Measurements from ENCODE around the gene AGRN. TPM values are rescaled to one million over a fixed set of nuclear protein-coding genes. Genes with fewer than 3 reads are reported as not detected.

Gene AGRN
- total and polyA plus RNA-seq, 8 donors, result 3.5 to 459 (median 50.5) TPM

DNA sequence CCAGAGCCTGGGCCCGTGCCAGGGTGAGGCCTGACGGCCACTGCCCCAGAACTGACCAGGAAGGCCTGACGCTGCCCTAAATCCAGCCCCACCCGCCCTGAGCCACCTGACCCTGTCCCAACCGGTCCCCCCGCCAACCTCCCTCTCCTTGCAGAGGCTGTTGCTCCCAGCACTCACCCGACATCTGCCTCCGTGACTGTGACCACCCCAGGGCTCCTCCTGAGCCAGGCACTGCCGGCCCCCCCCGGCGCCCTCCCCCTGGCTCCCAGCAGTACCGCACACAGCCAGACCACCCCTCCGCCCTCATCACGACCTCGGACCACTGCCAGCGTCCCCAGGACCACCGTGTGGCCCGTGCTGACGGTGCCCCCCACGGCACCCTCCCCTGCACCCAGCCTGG, 26.3 kb downstream of the AGRN start:
- WGBS, 5 donors, result 91 to 95% (median 92%) methylated on average over 15 to 20 of the region's 20 CpGs
- peaks cover 22 to 90% (median 76%) of the 10 kb centered on the region in 4 donors for H3K36me3 ChIP-seq

DNA sequence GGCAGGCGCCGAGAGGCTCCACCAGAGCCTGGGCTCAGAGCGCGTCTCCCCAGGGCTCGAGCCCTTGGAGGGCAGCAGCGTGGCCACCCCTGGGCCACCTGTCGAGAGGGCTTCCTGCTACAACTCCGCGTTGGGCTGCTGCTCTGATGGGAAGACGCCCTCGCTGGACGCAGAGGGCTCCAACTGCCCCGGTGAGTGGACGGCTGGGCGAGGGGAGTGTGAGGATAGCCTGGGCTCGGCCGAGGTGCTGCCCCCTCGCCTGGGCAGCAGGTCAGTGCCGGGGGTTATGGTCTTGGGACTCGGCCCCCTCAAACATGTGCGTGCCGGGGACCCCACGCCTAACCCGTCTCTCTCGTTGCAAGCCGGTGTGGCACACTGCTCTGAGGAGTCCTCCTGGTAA, 26.8 kb downstream of the AGRN start:
- DNase-seq, result no peak
- intact Hi-C loops (cut with DNase I; ENCODE audit: low total_unique reads), result no loop called here
- Histone ChIP-seq H3K36me3 (peaks cover 23 to 96% (median 82%) of the 10 kb centered on the region in 4 donors), H3K27me3 (no peaks in the 10 kb centered on the region), H3K4me1 (no peaks in the 10 kb centered on the region), H3K4me3 (no peak overlapping the region), H3K27ac (no peak overlapping the region), H3K9me3 (no peaks in the 10 kb centered on the region)
- TF ChIP-seq, protein P1, sequence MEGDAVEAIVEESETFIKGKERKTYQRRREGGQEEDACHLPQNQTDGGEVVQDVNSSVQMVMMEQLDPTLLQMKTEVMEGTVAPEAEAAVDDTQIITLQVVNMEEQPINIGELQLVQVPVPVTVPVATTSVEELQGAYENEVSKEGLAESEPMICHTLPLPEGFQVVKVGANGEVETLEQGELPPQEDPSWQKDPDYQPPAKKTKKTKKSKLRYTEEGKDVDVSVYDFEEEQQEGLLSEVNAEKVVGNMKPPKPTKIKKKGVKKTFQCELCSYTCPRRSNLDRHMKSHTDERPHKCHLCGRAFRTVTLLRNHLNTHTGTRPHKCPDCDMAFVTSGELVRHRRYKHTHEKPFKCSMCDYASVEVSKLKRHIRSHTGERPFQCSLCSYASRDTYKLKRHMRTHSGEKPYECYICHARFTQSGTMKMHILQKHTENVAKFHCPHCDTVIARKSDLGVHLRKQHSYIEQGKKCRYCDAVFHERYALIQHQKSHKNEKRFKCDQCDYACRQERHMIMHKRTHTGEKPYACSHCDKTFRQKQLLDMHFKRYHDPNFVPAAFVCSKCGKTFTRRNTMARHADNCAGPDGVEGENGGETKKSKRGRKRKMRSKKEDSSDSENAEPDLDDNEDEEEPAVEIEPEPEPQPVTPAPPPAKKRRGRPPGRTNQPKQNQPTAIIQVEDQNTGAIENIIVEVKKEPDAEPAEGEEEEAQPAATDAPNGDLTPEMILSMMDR (IDR thresholded peaks at IDR 0.05), result no peak
- WGBS, 5 donors, result 93 to 96% (median 95%) methylated on average over 14 to 26 of the region's 26 CpGs

More for the DNA sequence above, 26.3 kb downstream of the AGRN start:
- no peak for DNase-seq
- no peak overlapping the region for H3K4me3 ChIP-seq
- H3K9me3 ChIP-seq, result no peaks in the 10 kb centered on the region
- H3K27ac ChIP-seq, result no peak overlapping the region
- TF ChIP-seq, protein P1 (IDR thresholded peaks at IDR 0.05), result no peak
- TF ChIP-seq POLR2A (IDR thresholded peaks at IDR 0.05) (no peak), POLR2AphosphoS5 (IDR thresholded peaks at IDR 0.05) (no peak), EP300 (IDR thresholded peaks at IDR 0.05) (no peak)
- intact Hi-C loops (cut with DNase I; ENCODE audit: low total_unique reads), result no loop called here
- no peaks in the 10 kb centered on the region for H3K27me3 ChIP-seq
- H3K4me1 ChIP-seq, result no peaks in the 10 kb centered on the region

DNA sequence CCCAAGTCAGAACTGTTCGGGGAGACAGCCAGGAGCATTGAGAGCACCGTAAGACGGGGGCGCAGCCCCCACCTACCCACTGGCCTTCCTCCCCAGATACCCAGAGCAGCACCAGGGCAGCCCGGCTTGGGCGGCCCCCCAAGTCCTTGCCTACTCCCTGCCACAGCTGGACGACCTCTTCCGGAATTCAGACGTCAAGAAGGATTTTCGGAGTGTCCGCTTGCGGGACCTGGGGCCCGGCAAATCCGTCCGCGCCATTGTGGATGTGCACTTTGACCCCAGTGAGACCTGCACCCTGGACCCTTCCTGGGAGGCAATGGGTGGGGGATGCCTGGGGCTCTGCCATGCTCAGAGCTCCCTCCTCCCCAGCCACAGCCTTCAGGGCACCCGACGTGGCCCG, 27.5 kb downstream of the AGRN start:
- DNase-seq, result no peak
- no peak for TF ChIP-seq POLR2A (IDR thresholded peaks at IDR 0.05)
- TF ChIP-seq, protein P1 (IDR thresholded peaks at IDR 0.05), result no peak
- no peak for TF ChIP-seq EP300 (IDR thresholded peaks at IDR 0.05)
- no peak for TF ChIP-seq POLR2AphosphoS5 (IDR thresholded peaks at IDR 0.05)
- Histone ChIP-seq H3K36me3 (peaks cover 29 to 98% (median 86%) of the 10 kb centered on the region in 4 donors), H3K9me3 (no peaks in the 10 kb centered on the region), H3K4me3 (no peak overlapping the region), H3K27me3 (no peaks in the 10 kb centered on the region), H3K4me1 (no peaks in the 10 kb centered on the region), H3K27ac (no peak overlapping the region)
- intact Hi-C loops (cut with DNase I; ENCODE audit: low total_unique reads), result no loop called here
- WGBS, 5 donors, result 92 to 95% (median 94%) methylated on average over 12 to 19 of the region's 19 CpGs

DNA sequence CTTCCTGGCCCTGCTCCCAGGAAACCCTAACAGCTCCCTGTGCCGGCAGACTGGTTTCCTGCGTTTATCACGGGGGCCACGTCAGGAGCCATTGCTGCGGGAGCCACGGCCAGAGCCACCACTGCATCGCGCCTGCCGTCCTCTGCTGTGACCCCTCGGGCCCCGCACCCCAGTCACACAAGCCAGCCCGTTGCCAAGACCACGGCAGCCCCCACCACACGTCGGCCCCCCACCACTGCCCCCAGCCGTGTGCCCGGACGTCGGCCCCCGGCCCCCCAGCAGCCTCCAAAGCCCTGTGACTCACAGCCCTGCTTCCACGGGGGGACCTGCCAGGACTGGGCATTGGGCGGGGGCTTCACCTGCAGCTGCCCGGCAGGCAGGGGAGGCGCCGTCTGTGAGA, 28.0 kb downstream of the AGRN start:
- WGBS, 5 donors, result 87 to 96% (median 91%) methylated on average over 23 to 25 of the region's 25 CpGs
- Histone ChIP-seq H3K27me3 (no peaks in the 10 kb centered on the region), H3K4me3 (no peak overlapping the region), H3K9me3 (no peaks in the 10 kb centered on the region), H3K27ac (no peak overlapping the region), H3K36me3 (peaks cover 29 to 95% (median 85%) of the 10 kb centered on the region in 4 donors), H3K4me1 (no peaks in the 10 kb centered on the region)
- DNase-seq, result no peak
- no peak for TF ChIP-seq EP300 (IDR thresholded peaks at IDR 0.05)
- no peak for TF ChIP-seq POLR2A (IDR thresholded peaks at IDR 0.05)
- TF ChIP-seq, protein P1 (IDR thresholded peaks at IDR 0.05), result no peak
- no peak for TF ChIP-seq POLR2AphosphoS5 (IDR thresholded peaks at IDR 0.05)
- intact Hi-C loops (cut with DNase I; ENCODE audit: low total_unique reads), result no loop called here
